ENCODE results near the gene HAS3.

DNA sequence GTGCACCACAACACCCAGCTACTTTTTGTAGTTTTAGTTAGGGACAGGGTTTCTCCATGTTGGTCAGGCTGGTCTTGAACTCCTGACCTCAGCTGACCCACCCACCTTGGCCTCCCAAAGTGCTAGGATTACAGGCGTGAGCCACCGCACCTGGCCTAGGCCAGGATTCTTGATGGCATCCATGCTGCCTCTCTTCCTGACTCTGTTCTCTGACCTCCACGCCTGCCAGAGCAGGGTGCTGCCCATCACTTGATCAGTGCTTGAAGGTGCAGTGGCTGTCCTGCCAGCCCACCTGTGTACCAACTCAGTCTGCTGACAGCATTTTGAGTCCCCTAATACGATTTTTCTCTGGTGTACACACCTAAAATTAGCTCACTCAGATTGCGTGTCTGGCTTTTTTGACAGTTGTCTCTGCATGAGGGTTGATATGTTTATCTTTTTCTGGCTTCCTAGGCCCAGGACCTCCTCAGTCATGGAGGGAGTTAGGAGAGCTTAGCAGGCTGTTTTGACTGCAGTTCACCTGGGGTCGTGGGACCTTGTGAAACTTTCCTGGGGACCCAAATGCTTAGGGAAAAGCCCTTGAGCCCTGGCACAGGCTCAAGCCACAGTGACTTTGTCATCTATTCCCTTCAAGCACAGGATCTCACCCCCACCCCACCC lies 5.9 kb downstream of the HAS3 start:
- TF ChIP-seq POLR2AphosphoS5 (IDR thresholded peaks at IDR 0.05; ENCODE audit: low read depth, low read length) (no peak), POLR2A (IDR thresholded peaks at IDR 0.05; ENCODE audit: low read depth, low read length) (no peak)

All from GM12892 (cell line).